ENCODE results near the gene MAT1A. TPM values are rescaled to one million over a fixed set of nuclear protein-coding genes. Genes with fewer than 3 reads are reported as not detected.

The MAT1A gene
- total and polyA plus RNA-seq, 2 donors from 2014 or later: 1.1 to 2.9 TPM

- H3K9me3 ChIP-seq (ENCODE audit: control insufficient read depth in 2 of 3, insufficient read depth in 1 of 3, low read length in 3 of 3): no peaks in the 10 kb centered on the region
- intact Hi-C loops (cut with DNase I): no loop called here
- no peaks in the 10 kb centered on the region for H3K4me1 ChIP-seq (ENCODE audit: control insufficient read depth in 2 of 3, insufficient read depth in 2 of 3, low read depth in 1 of 3, low read length in 3 of 3)
- no peaks in the 10 kb centered on the region for H3K36me3 ChIP-seq (ENCODE audit: control insufficient read depth in 2 of 3, insufficient read depth in 3 of 3, low read length in 3 of 3)
- no peaks in the 10 kb centered on the region for H3K27me3 ChIP-seq (ENCODE audit: control insufficient read depth, insufficient read depth, low read length)
- FAIRE-seq: no peak
- H3K9ac ChIP-seq (ENCODE audit: low read length in 3 of 3): no peak overlapping the region
- H3K27ac ChIP-seq (ENCODE audit: low read depth in 2 of 2, low read length in 2 of 2): no peak overlapping the region
- TF ChIP-seq, protein P1, sequence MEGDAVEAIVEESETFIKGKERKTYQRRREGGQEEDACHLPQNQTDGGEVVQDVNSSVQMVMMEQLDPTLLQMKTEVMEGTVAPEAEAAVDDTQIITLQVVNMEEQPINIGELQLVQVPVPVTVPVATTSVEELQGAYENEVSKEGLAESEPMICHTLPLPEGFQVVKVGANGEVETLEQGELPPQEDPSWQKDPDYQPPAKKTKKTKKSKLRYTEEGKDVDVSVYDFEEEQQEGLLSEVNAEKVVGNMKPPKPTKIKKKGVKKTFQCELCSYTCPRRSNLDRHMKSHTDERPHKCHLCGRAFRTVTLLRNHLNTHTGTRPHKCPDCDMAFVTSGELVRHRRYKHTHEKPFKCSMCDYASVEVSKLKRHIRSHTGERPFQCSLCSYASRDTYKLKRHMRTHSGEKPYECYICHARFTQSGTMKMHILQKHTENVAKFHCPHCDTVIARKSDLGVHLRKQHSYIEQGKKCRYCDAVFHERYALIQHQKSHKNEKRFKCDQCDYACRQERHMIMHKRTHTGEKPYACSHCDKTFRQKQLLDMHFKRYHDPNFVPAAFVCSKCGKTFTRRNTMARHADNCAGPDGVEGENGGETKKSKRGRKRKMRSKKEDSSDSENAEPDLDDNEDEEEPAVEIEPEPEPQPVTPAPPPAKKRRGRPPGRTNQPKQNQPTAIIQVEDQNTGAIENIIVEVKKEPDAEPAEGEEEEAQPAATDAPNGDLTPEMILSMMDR (IDR thresholded peaks at IDR 0.05; ENCODE audit: borderline replicate concordance, extremely low read depth, insufficient read depth): no peak
- DNase-seq: no peak
- H3K4me3 ChIP-seq (ENCODE audit: low read length in 3 of 3): no peak overlapping the region
Observed at GRCh38 chr10:80324086-80324485, 34.6 kb upstream of the MAT1A start.

DNA sequence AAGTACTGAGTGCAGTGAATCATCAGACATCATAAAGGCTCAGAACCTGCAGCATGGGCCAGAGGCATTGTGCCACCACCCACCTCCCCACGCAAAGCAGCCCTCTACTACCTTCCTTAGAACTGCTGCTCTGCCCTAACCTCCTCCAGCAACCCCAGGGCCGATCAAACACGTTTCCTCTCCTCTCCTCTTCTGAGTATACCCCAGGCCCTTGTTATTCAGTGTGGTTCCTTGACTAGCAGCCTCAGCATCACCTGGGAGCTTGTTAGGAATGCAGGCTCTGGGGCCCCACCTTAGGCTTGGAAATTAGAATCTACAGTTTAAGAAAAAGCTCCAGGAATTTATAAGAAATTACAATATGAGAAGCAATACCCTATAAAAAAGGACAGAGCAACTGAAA is 33.9 kb upstream of the MAT1A start:
- no peaks in the 10 kb centered on the region for H3K36me3 ChIP-seq (ENCODE audit: control insufficient read depth in 2 of 3, insufficient read depth in 3 of 3, low read length in 3 of 3)
- FAIRE-seq: no peak
- H3K9ac ChIP-seq (ENCODE audit: low read length in 3 of 3): no peak overlapping the region
- H3K4me1 ChIP-seq (ENCODE audit: control insufficient read depth in 2 of 3, insufficient read depth in 2 of 3, low read depth in 1 of 3, low read length in 3 of 3): no peaks in the 10 kb centered on the region
- TF ChIP-seq, protein P1 (IDR thresholded peaks at IDR 0.05; ENCODE audit: borderline replicate concordance, extremely low read depth, insufficient read depth): no peak
- DNase-seq: no peak
- intact Hi-C loops (cut with DNase I): no loop called here
- no peaks in the 10 kb centered on the region for H3K9me3 ChIP-seq (ENCODE audit: control insufficient read depth in 2 of 3, insufficient read depth in 1 of 3, low read length in 3 of 3)
- no peak overlapping the region for H3K27ac ChIP-seq (ENCODE audit: low read depth in 2 of 2, low read length in 2 of 2)
- no peak overlapping the region for H3K4me3 ChIP-seq (ENCODE audit: low read length in 3 of 3)
- H3K27me3 ChIP-seq (ENCODE audit: control insufficient read depth, insufficient read depth, low read length): no peaks in the 10 kb centered on the region

DNA sequence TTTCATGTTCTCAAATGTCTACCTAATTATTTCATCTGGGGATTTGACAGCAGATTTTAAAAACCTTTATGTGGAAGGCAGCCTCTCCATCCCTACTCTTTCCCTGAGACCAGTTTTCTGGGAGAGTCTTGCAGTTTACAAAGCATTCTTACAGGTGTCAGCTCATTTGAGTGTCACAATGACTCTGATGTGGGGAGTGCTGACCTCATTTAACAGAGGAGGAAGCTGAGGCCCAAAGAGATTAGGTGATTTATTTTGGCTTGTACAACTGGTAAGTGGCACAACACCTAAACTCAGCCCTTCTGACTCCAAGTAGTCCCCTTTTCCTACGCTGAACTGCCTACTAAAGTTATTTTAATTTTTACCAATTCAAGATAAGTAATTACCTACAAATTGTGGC is 33.3 kb upstream of the MAT1A start:
- H3K27me3 ChIP-seq (ENCODE audit: control insufficient read depth, insufficient read depth, low read length): no peaks in the 10 kb centered on the region
- no peak overlapping the region for H3K9ac ChIP-seq (ENCODE audit: low read length in 3 of 3)
- no peaks in the 10 kb centered on the region for H3K4me1 ChIP-seq (ENCODE audit: control insufficient read depth in 2 of 3, insufficient read depth in 2 of 3, low read depth in 1 of 3, low read length in 3 of 3)
- FAIRE-seq (no peak), DNase-seq (no peak)
- no peak overlapping the region for H3K4me3 ChIP-seq (ENCODE audit: low read length in 3 of 3)
- TF ChIP-seq, protein P1 (IDR thresholded peaks at IDR 0.05; ENCODE audit: borderline replicate concordance, extremely low read depth, insufficient read depth): no peak
- H3K27ac ChIP-seq (ENCODE audit: low read depth in 2 of 2, low read length in 2 of 2): no peak overlapping the region
- H3K36me3 ChIP-seq (ENCODE audit: control insufficient read depth in 2 of 3, insufficient read depth in 3 of 3, low read length in 3 of 3): no peaks in the 10 kb centered on the region
- H3K9me3 ChIP-seq (ENCODE audit: control insufficient read depth in 2 of 3, insufficient read depth in 1 of 3, low read length in 3 of 3): no peaks in the 10 kb centered on the region
- intact Hi-C loops (cut with DNase I): no loop called here

- H3K4me3 ChIP-seq (ENCODE audit: low read length in 3 of 3): no peak overlapping the region
- H3K36me3 ChIP-seq (ENCODE audit: control insufficient read depth in 2 of 3, insufficient read depth in 3 of 3, low read length in 3 of 3): no peaks in the 10 kb centered on the region
- DNase-seq: no peak
- no peak overlapping the region for H3K9ac ChIP-seq (ENCODE audit: low read length in 3 of 3)
- no peak for FAIRE-seq
- no peaks in the 10 kb centered on the region for H3K4me1 ChIP-seq (ENCODE audit: control insufficient read depth in 2 of 3, insufficient read depth in 2 of 3, low read depth in 1 of 3, low read length in 3 of 3)
- H3K9me3 ChIP-seq (ENCODE audit: control insufficient read depth in 2 of 3, insufficient read depth in 1 of 3, low read length in 3 of 3): no peaks in the 10 kb centered on the region
- H3K27ac ChIP-seq (ENCODE audit: low read depth in 2 of 2, low read length in 2 of 2): no peak overlapping the region
- H3K27me3 ChIP-seq (ENCODE audit: control insufficient read depth, insufficient read depth, low read length): no peaks in the 10 kb centered on the region
- TF ChIP-seq, protein P1 (IDR thresholded peaks at IDR 0.05; ENCODE audit: borderline replicate concordance, extremely low read depth, insufficient read depth): no peak
- intact Hi-C loops (cut with DNase I): no loop called here
Observed at GRCh38 chr10:80322158-80322557, 32.7 kb upstream of the MAT1A start.

Data from kidney (tissue), 14 donors.